ENCODE results near the gene ZMYND12. TPM values are rescaled to one million over a fixed set of nuclear protein-coding genes. Genes with fewer than 3 reads are reported as not detected.
A peak's percentile ranks its signal among the peaks of the same experiment; 100 is the strongest.

ZMYND12 gene
- total RNA-seq, 1 donor from 2014 or later, result 0.78 TPM

- intact Hi-C loops (cut with DNase I), result no loop called here
- DNase-seq (no peak), ATAC-seq (ENCODE audit: poor library complexity) (no peak)
Measured at GRCh38 chr1:42453386-42453785, 2.4 kb downstream of the ZMYND12 start.

GRCh38 chr1:42450061-42450460 is 5.8 kb downstream of the ZMYND12 start:
- no peak for DNase-seq
- intact Hi-C loops (cut with DNase I), result no loop called here
- ATAC-seq (ENCODE audit: poor library complexity), result no peak

GRCh38 chr1:42449256-42449655 is 6.6 kb downstream of the ZMYND12 start:
- no peak for DNase-seq
- intact Hi-C loops (cut with DNase I), result no loop called here
- no peak for ATAC-seq (ENCODE audit: poor library complexity)

- DNase-seq, result no peak
- ATAC-seq (ENCODE audit: poor library complexity), result no peak
- intact Hi-C loops (cut with DNase I), result no loop called here
Measured at GRCh38 chr1:42442662-42443061, 13.2 kb downstream of the ZMYND12 start.

- no peak for DNase-seq
- no peak for ATAC-seq (ENCODE audit: poor library complexity)
- intact Hi-C loops (cut with DNase I), result no loop called here
Measured at GRCh38 chr1:42439940-42440339, 15.9 kb downstream of the ZMYND12 start.

- DNase-seq, result no peak
- no peak for ATAC-seq (ENCODE audit: poor library complexity)
- intact Hi-C loops (cut with DNase I), result no loop called here
Measured at GRCh38 chr1:42434340-42434739, 21.5 kb downstream of the ZMYND12 start.

GRCh38 chr1:42433369-42433768 is 22.5 kb downstream of the ZMYND12 start:
- no peak for ATAC-seq (ENCODE audit: poor library complexity)
- intact Hi-C loops (cut with DNase I), result no loop called here
- DNase-seq, result no peak

GRCh38 chr1:42432714-42433113 is 23.1 kb downstream of the ZMYND12 start:
- DNase-seq (no peak), ATAC-seq (ENCODE audit: poor library complexity) (no peak)
- intact Hi-C loops (cut with DNase I), result no loop called here

GRCh38 chr1:42431514-42431913 is 24.3 kb downstream of the ZMYND12 start:
- intact Hi-C loops (cut with DNase I), result no loop called here
- DNase-seq, result no peak
- ATAC-seq (ENCODE audit: poor library complexity), result no peak

GRCh38 chr1:42430286-42431135 is 25.3 kb downstream of the ZMYND12 start:
- ATAC-seq (ENCODE audit: poor library complexity) (no peak), DNase-seq (no peak)
- intact Hi-C loops (cut with DNase I), result no loop called here

- intact Hi-C loops (cut with DNase I), result no loop called here
- ATAC-seq (ENCODE audit: poor library complexity) (no peak), DNase-seq (no peak)
Measured at GRCh38 chr1:42429603-42430002, 26.2 kb downstream of the ZMYND12 start.

GRCh38 chr1:42427240-42427639 is 28.6 kb downstream of the ZMYND12 start:
- intact Hi-C loops (cut with DNase I), result no loop called here
- ATAC-seq (ENCODE audit: poor library complexity), result no peak
- DNase-seq, result no peak

GRCh38 chr1:42424201-42424600 is 31.6 kb downstream of the ZMYND12 start:
- no peak for ATAC-seq (ENCODE audit: poor library complexity)
- intact Hi-C loops (cut with DNase I), result no loop called here

GRCh38 chr1:42423681-42424080 is 32.1 kb downstream of the ZMYND12 start:
- intact Hi-C loops (cut with DNase I), result no loop called here
- DNase-seq, result no peak
- no peak for ATAC-seq (ENCODE audit: poor library complexity)

More at GRCh38 chr1:42424201-42424600, 31.6 kb downstream of the ZMYND12 start:
- DNase-seq, result no peak

GRCh38 chr1:42422737-42423136 is 33.1 kb downstream of the ZMYND12 start:
- no peak for ATAC-seq (ENCODE audit: poor library complexity)
- intact Hi-C loops (cut with DNase I), result no loop called here
- DNase-seq, result no peak

- intact Hi-C loops (cut with DNase I), result no loop called here
- ATAC-seq (ENCODE audit: poor library complexity) (peak; percentile 63), DNase-seq (peak; percentile 54)
Measured at GRCh38 chr1:42420911-42421585, 34.8 kb downstream of the ZMYND12 start.

- intact Hi-C loops (cut with DNase I), result no loop called here
- ATAC-seq (ENCODE audit: poor library complexity), result no peak
- no peak for DNase-seq
Measured at GRCh38 chr1:42420121-42420520, 35.7 kb downstream of the ZMYND12 start.

GRCh38 chr1:42419126-42419821 is 36.5 kb downstream of the ZMYND12 start:
- peak; percentile 71 for DNase-seq
- intact Hi-C loops (cut with DNase I), result no loop called here
- ATAC-seq (ENCODE audit: poor library complexity), result peak; percentile 85

- ATAC-seq (ENCODE audit: poor library complexity), result no peak
- intact Hi-C loops (cut with DNase I), result no loop called here
- DNase-seq, result no peak
Measured at GRCh38 chr1:42418516-42418915, 37.3 kb downstream of the ZMYND12 start.

- intact Hi-C loops (cut with DNase I), result no loop called here
- peak; percentile 52 for ATAC-seq (ENCODE audit: poor library complexity)
- no peak for DNase-seq
Measured at GRCh38 chr1:42417166-42417565, 38.7 kb downstream of the ZMYND12 start.
